ENCODE data around the gene ANKS6.

Gene ANKS6

GRCh38 chr9:98815391-98815951 lies 19.1 kb upstream of the ANKS6 start:
- no peak for DNase-seq (ENCODE audit: low read depth)

GRCh38 chr9:98811051-98811650 lies 14.8 kb upstream of the ANKS6 start:
- DNase-seq (ENCODE audit: low read depth): no peak

- no peak for DNase-seq (ENCODE audit: low read depth)
Measured at GRCh38 chr9:98810102-98810842, 13.9 kb upstream of the ANKS6 start.

GRCh38 chr9:98809311-98810101 lies 13.2 kb upstream of the ANKS6 start:
- DNase-seq (ENCODE audit: low read depth): no peak

GRCh38 chr9:98808875-98809274 lies 12.5 kb upstream of the ANKS6 start:
- no peak for DNase-seq (ENCODE audit: low read depth)

GRCh38 chr9:98808411-98808815 lies 12.1 kb upstream of the ANKS6 start:
- no peak for DNase-seq (ENCODE audit: low read depth)

- DNase-seq (ENCODE audit: low read depth): no peak
Measured at GRCh38 chr9:98807814-98808195, 11.4 kb upstream of the ANKS6 start.

- DNase-seq (ENCODE audit: low read depth): peak; percentile 42
Measured at GRCh38 chr9:98807070-98807813, 10.9 kb upstream of the ANKS6 start, which contains the start of gene GALNT12. GALNT12 (plus strand) TSS chr9:98807670; CDS start chr9:98807699, 29 bp downstream.

GRCh38 chr9:98806394-98807035 lies 10.2 kb upstream of the ANKS6 start:
- DNase-seq (ENCODE audit: low read depth): no peak

- no peak for DNase-seq (ENCODE audit: low read depth)
Measured at GRCh38 chr9:98805506-98806272, 9.3 kb upstream of the ANKS6 start.

- no peak for DNase-seq (ENCODE audit: low read depth)
Measured at GRCh38 chr9:98804083-98804482, 7.7 kb upstream of the ANKS6 start.

- DNase-seq (ENCODE audit: low read depth): no peak
Measured at GRCh38 chr9:98801969-98802371, 5.6 kb upstream of the ANKS6 start.

- DNase-seq (ENCODE audit: low read depth): no peak
Measured at GRCh38 chr9:98801561-98801960, 5.2 kb upstream of the ANKS6 start.

GRCh38 chr9:98798254-98798653 lies 1.9 kb upstream of the ANKS6 start:
- no peak for DNase-seq (ENCODE audit: low read depth)

- no peak for DNase-seq (ENCODE audit: low read depth)
Measured at GRCh38 chr9:98797491-98797890, 1.1 kb upstream of the ANKS6 start.

GRCh38 chr9:98795970-98796363 lies 388 bp downstream of the ANKS6 start:
- no peak for DNase-seq (ENCODE audit: low read depth)

- no peak for DNase-seq (ENCODE audit: low read depth)
Measured at GRCh38 chr9:98795295-98795955, 930 bp downstream of the ANKS6 start.

- no peak for DNase-seq (ENCODE audit: low read depth)
Measured at GRCh38 chr9:98794802-98795201, 1.6 kb downstream of the ANKS6 start.

- no peak for DNase-seq (ENCODE audit: low read depth)
Measured at GRCh38 chr9:98793031-98793430, 3.3 kb downstream of the ANKS6 start.
